IMR-90 (cell line): Measurements from ENCODE around the gene VEPH1. TPM values are rescaled to one million over a fixed set of nuclear protein-coding genes. Genes with fewer than 3 reads are reported as not detected.
A peak's percentile ranks its signal among the peaks of the same experiment; 100 is the strongest.

Source experiments
- ATAC-seq: fragments of 200-7000 bp; cut with Tn5 transposase; 2 replicates; pipeline ENCODE4 v1.9.1; 2020; ENCODE audit warnings: low read depth, mild to moderate bottlenecking, moderate library complexity
- BruUV-seq: library from RNA; stranded (reverse); fragments of 400-500 nt; replicated peaks from 2 replicates; lab custom pipeline; 2021; lab: Mats Ljungman, UMichigan
- CTCF ChIA-PET: fragments of 300-600 bp; formaldehyde crosslinking; extraction: SDS; loops from one replicate; lab custom pipeline; 2021; ENCODE audit warnings: antibody characterized with exemption; lab: Yijun Ruan, JAX
- POLR2A ChIA-PET: fragments of 300-600 bp; sonication (Branson Sonifier 250); formaldehyde crosslinking; loops from one replicate; lab custom pipeline; 2022; ENCODE audit warnings: antibody characterized with exemption; ENCODE audit not compliant: unreplicated experiment; lab: Charles Lee
- DNase-seq: peaks from one replicate; pipeline ENCODE4 v3.0.0; 2013
- H2AFZ ChIP-seq: replicated peaks from 2 replicates; pipeline ENCODE3; 2013; ENCODE audit warnings: low read length, mild to moderate bottlenecking; ENCODE audit not compliant: poor library complexity
- H2AK5ac ChIP-seq: 2 replicates; pipeline ENCODE4 v1.6.1; 2013; ENCODE audit warnings: low read depth, low read length, inconsistent platforms
- H2AK9ac ChIP-seq: replicated peaks from 2 replicates; pipeline ENCODE3; 2013; ENCODE audit warnings: mild to moderate bottlenecking, low read depth, low read length, moderate library complexity; ENCODE audit not compliant: poor library complexity
- H2BK120ac ChIP-seq: 2 replicates; pipeline ENCODE4 v1.6.1; 2013; ENCODE audit warnings: low read depth, low read length, inconsistent platforms
- H2BK15ac ChIP-seq: 3 replicates; pipeline ENCODE4 v1.6.1; 2013; ENCODE audit warnings: low read depth, low read length, inconsistent platforms
- H2BK20ac ChIP-seq: 2 replicates; pipeline ENCODE4 v1.6.1; 2013; ENCODE audit warnings: low read depth, mild to moderate bottlenecking, inconsistent platforms, low read length, moderate library complexity
- H2BK5ac ChIP-seq: 2 replicates; pipeline ENCODE4 v1.6.1; 2013; ENCODE audit warnings: mild to moderate bottlenecking, low read depth, low read length, inconsistent platforms; ENCODE audit not compliant: poor library complexity, severe bottlenecking
- H3K14ac ChIP-seq: replicated peaks from 2 replicates; pipeline ENCODE4 v1.6.1; 2013; ENCODE audit warnings: low read depth, low read length, inconsistent platforms
- H3K18ac ChIP-seq: 2 replicates; pipeline ENCODE4 v1.6.1; 2013; ENCODE audit warnings: low read depth, low read length, control low read depth
- H3K23ac ChIP-seq: 2 replicates; pipeline ENCODE4 v1.6.1; 2013; ENCODE audit warnings: low read depth, low read length, inconsistent platforms
- H3K27ac ChIP-seq: 2 replicates; pipeline ENCODE4 v1.5.1; 2013; ENCODE audit warnings: mild to moderate bottlenecking, control low read depth, low read length; ENCODE audit not compliant: insufficient read depth
- H3K27me3 ChIP-seq: 2 replicates; pipeline ENCODE4 v1.6.1; 2013; ENCODE audit warnings: low read length; ENCODE audit not compliant: control insufficient read depth, insufficient read depth
- H3K36me3 ChIP-seq: 2 replicates; pipeline ENCODE4 v1.6.1; 2013; ENCODE audit warnings: low read length, mixed read lengths; ENCODE audit not compliant: control insufficient read depth, insufficient read depth
- H3K4ac ChIP-seq: 2 replicates; pipeline ENCODE4 v1.6.1; 2013; ENCODE audit warnings: low read depth, low read length, inconsistent platforms
- H3K4me1 ChIP-seq: 2 replicates; pipeline ENCODE4 v1.6.1; 2013; ENCODE audit warnings: low read length, mixed read lengths; ENCODE audit not compliant: control insufficient read depth, insufficient read depth
- H3K4me2 ChIP-seq: 2 replicates; pipeline ENCODE4 v1.6.1; 2013; ENCODE audit warnings: low read depth, mild to moderate bottlenecking, control low read depth, low read length, moderate library complexity
- H3K4me3 ChIP-seq: 2 replicates; pipeline ENCODE4 v1.5.1; 2013; ENCODE audit warnings: low read depth, mild to moderate bottlenecking, control low read depth, low read length, moderate library complexity; ENCODE audit not compliant: insufficient read depth
- H3K56ac ChIP-seq: 2 replicates; pipeline ENCODE4 v1.6.1; 2013; ENCODE audit warnings: low read length, inconsistent platforms; ENCODE audit not compliant: insufficient read depth; ENCODE audit errors: extremely low read depth
- H3K79me1 ChIP-seq, 2 experiments: 2 replicates each; pipeline ENCODE4 v1.6.1; 2013; ENCODE audit warnings: low read length in 2 of 2, inconsistent platforms in 1 of 2, low read depth in 1 of 2
- H3K9ac ChIP-seq: 2 replicates; pipeline ENCODE4 v1.6.1; 2013; ENCODE audit warnings: low read depth, low read length, control low read depth
- H3K9me1 ChIP-seq: 2 replicates; pipeline ENCODE4 v1.6.1; 2013; ENCODE audit warnings: low read length, inconsistent platforms; ENCODE audit not compliant: insufficient read depth
- H3K9me3 ChIP-seq: 2 replicates; pipeline ENCODE4 v1.6.1; 2013; ENCODE audit warnings: low read length; ENCODE audit not compliant: control insufficient read depth, insufficient read depth
- H4K20me1 ChIP-seq: 2 replicates; pipeline ENCODE4 v1.6.1; 2013; ENCODE audit warnings: low read length, inconsistent platforms; ENCODE audit not compliant: insufficient read depth
- H4K5ac ChIP-seq: 2 replicates; pipeline ENCODE4 v1.6.1; 2013; ENCODE audit warnings: mild to moderate bottlenecking, low read depth, low read length, control low read depth
- H4K8ac ChIP-seq, 2 experiments: 2 replicates each; pipeline ENCODE4 v1.6.1; 2013; ENCODE audit warnings: low read depth in 2 of 2, low read length in 2 of 2, control low read depth in 1 of 2, inconsistent platforms in 1 of 2
- H4K91ac ChIP-seq: 2 replicates; pipeline ENCODE4 v1.6.1; 2013; ENCODE audit warnings: low read depth, low read length, inconsistent platforms; ENCODE audit not compliant: insufficient read depth
- CTCF ChIP-seq: conservative IDR thresholded peaks from 2 replicates; pipeline ENCODE4 v1.5.1; 2012; ENCODE audit warnings: mild to moderate bottlenecking, low read depth, low read length, improper control_type of control experiment
- ELK1 ChIP-seq: fragments of 150-350 bp; IDR thresholded peaks from 2 replicates; pipeline ENCODE4 v1.6.1; 2016; ENCODE audit warnings: low read depth, mild to moderate bottlenecking, low read length, moderate library complexity, borderline replicate concordance
- RCOR1 ChIP-seq: IDR thresholded peaks from 2 replicates; pipeline ENCODE4 v1.6.1; 2012; ENCODE audit warnings: mild to moderate bottlenecking, low read length, improper control_type of control experiment; ENCODE audit not compliant: insufficient replicate concordance
- WGBS, 2 experiments: methylation state at CpG; one replicate each; pipeline versions ENCODE4 v1.1.5 to v1.1.7; 2013; ENCODE audit warnings: missing lambda C conversion rate in 2 of 2; ENCODE audit not compliant: insufficient read length in 1 of 2; ENCODE audit errors: extremely low coverage in 2 of 2; 5-methylcytosine and 5-hydroxymethylcytosine counted together
- dilution Hi-C: fragments of 300-500 bp; cut with HindIII; formaldehyde crosslinking; loops from one replicate; pipeline ENCODE4 v1.14.3; 2018; ENCODE audit warnings: low sequenced_read_pairs; ENCODE audit not compliant: unreplicated experiment
- in situ Hi-C: fragments of 300-500 bp; cut with MboI; formaldehyde crosslinking; loops from 3 replicates; pipeline ENCODE4 v1.14.3; 2019; ENCODE audit warnings: low sequenced_read_pairs, inconsistent platforms, mixed read lengths
- intact Hi-C: fragments of 100-400 bp; cut with micrococcal nuclease; formaldehyde crosslinking; loops from 2 replicates; pipeline ENCODE4 v1.10.0; 2022
- polyA plus RNA-seq, 3 experiments: library from polyadenylated mRNA; depleted of rRNA; stranded (reverse); fragments of >200 nt; gene quantifications; 2 replicates each; pipeline ENCODE4 v1.2.3, GENCODE V29; 2012; ENCODE audit warnings: low replicate concordance in 1 of 3
- total RNA-seq: library from RNA; depleted of rRNA; stranded (reverse); fragments of >200 nt; gene quantifications from 2 replicates; pipeline ENCODE4 v1.2.3, GENCODE V29; 2012

The VEPH1 gene
- total and polyA plus RNA-seq, 2 of the 4 experiments (the other 2 are of a cell fraction), result 30.5 to 130 TPM

DNA sequence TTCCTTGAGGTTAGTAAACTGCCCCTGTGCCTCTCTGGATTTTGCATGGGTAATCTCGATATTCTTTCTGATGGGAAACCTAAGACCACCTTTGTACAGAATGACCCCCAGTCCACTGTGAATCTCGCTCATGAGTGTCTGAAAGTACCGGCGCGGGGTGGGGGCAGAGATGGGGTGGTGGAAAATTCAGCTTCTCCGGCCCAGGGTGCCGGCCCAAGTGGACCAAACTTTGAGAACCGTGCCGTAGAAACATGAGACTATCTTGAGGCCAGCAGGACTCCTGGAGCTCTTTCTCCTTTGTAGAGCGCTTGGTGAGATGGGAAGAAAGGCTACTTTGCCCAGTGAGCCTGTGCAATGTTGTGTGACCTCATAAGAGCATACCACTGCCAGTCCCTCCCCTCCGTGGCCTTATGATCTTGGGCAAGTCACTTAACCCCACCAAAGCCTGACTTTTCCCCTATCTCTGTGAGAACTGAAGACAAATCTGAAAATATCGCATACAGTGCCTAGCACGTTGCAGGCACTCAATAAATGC, 40.4 kb upstream of the VEPH1 start (continued):
- TF ChIP-seq RCOR1, result no peak

DNA sequence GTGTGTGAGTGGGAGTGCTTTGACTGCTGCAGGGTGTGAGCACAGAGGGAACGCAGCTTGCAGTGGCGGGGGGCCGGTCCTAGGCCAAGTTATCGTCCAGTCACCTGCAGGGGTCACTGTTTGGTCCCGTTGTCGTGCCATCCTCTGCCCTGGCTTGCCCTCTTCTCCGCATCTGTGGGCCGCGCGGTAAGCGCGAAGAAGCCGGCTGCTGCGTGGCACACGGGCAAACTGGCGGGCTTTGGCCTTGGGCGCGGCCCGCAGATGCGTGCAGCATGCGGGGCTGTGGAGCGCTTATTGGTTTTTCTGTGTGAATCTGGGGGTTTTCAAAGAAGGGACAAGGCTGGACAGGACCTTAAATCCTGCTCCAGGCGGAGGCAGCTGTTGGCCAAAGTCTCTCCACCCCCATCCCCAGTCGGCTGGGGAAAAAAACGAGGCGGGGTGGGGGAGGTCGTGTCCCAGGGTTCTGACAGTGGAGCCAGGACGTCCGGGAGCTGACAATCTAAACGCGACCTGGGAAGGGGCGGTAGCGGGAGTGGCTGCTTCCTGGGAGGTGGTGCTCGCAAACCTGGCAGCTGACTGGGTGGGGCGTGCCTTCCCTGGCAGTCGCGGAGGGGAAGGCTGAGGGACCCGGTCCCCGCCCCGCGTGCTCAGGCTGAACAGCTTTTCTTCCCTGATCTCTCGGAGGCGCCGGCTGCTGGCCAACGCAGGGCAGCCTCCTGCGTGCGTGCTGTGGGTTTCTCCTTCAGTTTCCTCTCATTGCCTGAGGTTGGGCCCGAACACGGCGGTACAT, 39.7 kb upstream of the VEPH1 start:
- Histone ChIP-seq H3K9ac (peak overlapping the region; percentile 1; the same call in 1 of the 2 replicates), H2AK5ac (no peak overlapping the region), H3K4me3 (peak overlapping the region; percentile 43), H2BK15ac (no peak overlapping the region; the same call in 2 of the 3 replicates), H3K18ac (no peak overlapping the region; the same call in 1 of the 2 replicates), H3K14ac (peak overlapping the region; percentile 33), H3K27ac (no peak overlapping the region), H3K79me1 (no peaks in the 10 kb centered on the region), H3K9me3 (peaks cover 5% of the 10 kb centered on the region), H4K5ac (peak overlapping the region; percentile 0; the same call in 1 of the 2 replicates), H4K8ac (peak overlapping the region; percentile 24 to 77), H2BK120ac (peak overlapping the region; percentile 57; the same call in 1 of the 2 replicates), H4K91ac (no peak overlapping the region), H2BK5ac (no peak overlapping the region), H4K20me1 (no peaks in the 10 kb centered on the region), H3K9me1 (peaks cover 3% of the 10 kb centered on the region), H2AK9ac (peak overlapping the region; percentile 1), H3K36me3 (no peaks in the 10 kb centered on the region), H3K4me1 (peaks cover 3% of the 10 kb centered on the region; the same call in 1 of the 2 replicates), H3K56ac (no peak overlapping the region), H2AFZ (peak overlapping the region; percentile 94), H3K23ac (no peak overlapping the region), H3K4ac (peak overlapping the region; percentile 52; the same call in 1 of the 2 replicates), H2BK20ac (no peak overlapping the region), H3K4me2 (peak overlapping the region; percentile 73), H3K27me3 (no peaks in the 10 kb centered on the region)
- WGBS, 2 experiments, result 26% methylated on average over 14 of the region's 50 CpGs; no CpG with 5 or more reads in 1 of the 2 experiments
- ATAC-seq (peak; percentile 85), DNase-seq (peak; percentile 45)
- in situ Hi-C loops, result no loop called here
- intact Hi-C loops, result no loop called here
- peak; percentile 25; the same call in 1 of the 2 replicates for TF ChIP-seq CTCF
- TF ChIP-seq ELK1, result no peak
- ChIA-PET CTCF (interaction anchor here (1.1 to 1.7 kb wide), 3 partner anchors 10 to 303 kb away, joined by 3 to 11 read pairs (median 3); no protein-coding TSS in a partner anchor), POLR2A (interaction anchor here (0.6 to 1.1 kb wide), 2 partner anchors 10 to 16 kb away, joined by 4 to 5 read pairs; no protein-coding TSS in a partner anchor)
- dilution Hi-C loops, result no loop called here
- BruUV-seq, result no TSS peak
